Astrocyte (in vitro differentiated cells and primary cell): ENCODE measurements around the gene ERH. TPM values are rescaled to one million over a fixed set of nuclear protein-coding genes. Genes with fewer than 3 reads are reported as not detected.

Experiments
- DNase-seq: peaks from one replicate; pipeline ENCODE4 v3.0.0-alpha.2; 2010; ENCODE audit warnings: low read depth
- FAIRE-seq: peaks from 2 replicates; lab custom pipeline; 2011; peaks lifted over from hg19 to GRCh38; lab: Jason Lieb, UNC
- H2AFZ ChIP-seq: 2 replicates; pipeline ENCODE4 v1.6.0; 2012; ENCODE audit warnings: low read depth, low read length, inconsistent platforms
- H3K27ac ChIP-seq: 2 replicates; pipeline ENCODE4 v1.5.1; 2011; ENCODE audit warnings: low read depth, low read length, inconsistent platforms
- H3K27me3 ChIP-seq: 2 replicates; pipeline ENCODE4 v1.6.0; 2011; ENCODE audit warnings: low read length, inconsistent platforms; ENCODE audit not compliant: insufficient read depth
- H3K36me3 ChIP-seq: 2 replicates; pipeline ENCODE4 v1.5.1; 2011; ENCODE audit warnings: low read length, inconsistent platforms; ENCODE audit not compliant: insufficient read depth
- H3K4me1 ChIP-seq: 2 replicates; pipeline ENCODE4 v1.5.1; 2011; ENCODE audit warnings: low read length, inconsistent platforms; ENCODE audit not compliant: insufficient read depth
- H3K4me2 ChIP-seq: 2 replicates; pipeline ENCODE4 v1.6.0; 2012; ENCODE audit warnings: low read length, inconsistent platforms
- H3K4me3 ChIP-seq: 2 replicates; pipeline ENCODE4 v1.5.1; 2011; ENCODE audit warnings: low read depth, mild to moderate bottlenecking, low read length, inconsistent platforms; ENCODE audit not compliant: insufficient read depth
- H3K79me2 ChIP-seq: 2 replicates; pipeline ENCODE4 v1.6.0; 2012; ENCODE audit warnings: mild to moderate bottlenecking, low read length, inconsistent platforms; ENCODE audit not compliant: insufficient read depth
- H3K9ac ChIP-seq: 2 replicates; pipeline ENCODE4 v1.6.0; 2012; ENCODE audit warnings: mild to moderate bottlenecking, low read length, inconsistent platforms
- H3K9me3 ChIP-seq: 2 replicates; pipeline ENCODE4 v1.5.1; 2012; ENCODE audit warnings: low read depth, mild to moderate bottlenecking, low read length, inconsistent platforms; ENCODE audit not compliant: insufficient read depth
- H4K20me1 ChIP-seq: 2 replicates; pipeline ENCODE4 v1.6.0; 2012; ENCODE audit warnings: low read length, inconsistent platforms; ENCODE audit not compliant: insufficient read depth
- H3K27ac Mint-ChIP-seq: one replicate; pipeline ENCODE4 v1.8.0; 2021; ENCODE audit warnings: mild to moderate bottlenecking, mixed read lengths; ENCODE audit not compliant: unreplicated experiment
- H3K27me3 Mint-ChIP-seq: one replicate; pipeline ENCODE4 v1.8.0; 2021; ENCODE audit warnings: low read depth, mixed read lengths; ENCODE audit not compliant: unreplicated experiment
- H3K36me3 Mint-ChIP-seq: one replicate; pipeline ENCODE4 v1.8.0; 2021; ENCODE audit warnings: low read depth, mixed read lengths; ENCODE audit not compliant: unreplicated experiment
- H3K4me1 Mint-ChIP-seq: one replicate; pipeline ENCODE4 v1.8.0; 2021; ENCODE audit warnings: low read depth, mixed read lengths; ENCODE audit not compliant: unreplicated experiment
- H3K4me3 Mint-ChIP-seq: one replicate; pipeline ENCODE4 v1.8.0; 2021; ENCODE audit warnings: mild to moderate bottlenecking, moderate library complexity, mixed read lengths; ENCODE audit not compliant: unreplicated experiment
- H3K9me3 Mint-ChIP-seq: one replicate; pipeline ENCODE4 v1.8.0; 2021; ENCODE audit warnings: mild to moderate bottlenecking, mixed read lengths; ENCODE audit not compliant: unreplicated experiment
- EZH2 ChIP-seq: IDR thresholded peaks from 2 replicates; pipeline ENCODE4 v1.6.1; 2012; ENCODE audit warnings: mild to moderate bottlenecking, low read length, inconsistent platforms; ENCODE audit not compliant: insufficient read depth
- total RNA-seq: library from RNA; stranded (reverse); gene quantifications from 2 replicates; pipeline ENCODE4 v1.2.1, GENCODE V29; 2021
- TF ChIP-seq, protein P1 (sequence below): IDR thresholded peaks from 2 replicates; pipeline ENCODE4 v1.5.1; 2011; ENCODE audit warnings: low read depth, mild to moderate bottlenecking, inconsistent platforms, low read length, moderate library complexity; ENCODE audit not compliant: insufficient read depth

ERH gene
- total RNA-seq, 1 donor from 2014 or later: 255 TPM

DNA sequence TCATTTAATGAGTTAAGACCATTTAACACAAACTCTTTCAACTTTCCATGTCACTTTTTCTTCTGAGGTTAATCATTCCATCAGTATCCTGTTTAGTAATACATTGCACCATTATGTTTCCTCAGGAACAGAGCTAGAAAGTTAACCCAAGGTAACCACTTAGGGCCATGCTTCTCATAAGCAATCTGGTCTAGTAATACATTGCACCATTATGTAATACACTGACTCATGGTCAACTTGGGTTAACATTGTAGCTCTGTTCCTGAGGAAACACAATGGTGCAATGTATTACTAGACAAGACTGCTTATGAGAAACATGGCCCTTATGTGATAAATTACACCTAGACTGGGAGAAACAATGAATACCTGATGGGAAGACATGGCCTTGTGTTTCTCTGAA, 21.7 kb downstream of the ERH start:
- H3K36me3 Mint-ChIP-seq: peaks cover 21% of the 10 kb centered on the region
- Histone ChIP-seq H3K4me2 (no peak overlapping the region), H3K9me3 (peaks cover 4% of the 10 kb centered on the region), H3K27me3 (no peaks in the 10 kb centered on the region), H3K79me2 (peaks cover 9% of the 10 kb centered on the region), H3K9ac (no peak overlapping the region), H3K4me3 (no peak overlapping the region), H3K36me3 (peaks cover 26% of the 10 kb centered on the region), H3K27ac (no peak overlapping the region), H4K20me1 (peaks cover 25% of the 10 kb centered on the region), H2AFZ (no peak overlapping the region), H3K4me1 (no peaks in the 10 kb centered on the region)
- peaks cover 8% of the 10 kb centered on the region for H3K4me1 Mint-ChIP-seq
- H3K9me3 Mint-ChIP-seq: no peaks in the 10 kb centered on the region
- FAIRE-seq (no peak), DNase-seq (peak; percentile 16)
- H3K27ac Mint-ChIP-seq: no peak overlapping the region
- H3K27me3 Mint-ChIP-seq: no peaks in the 10 kb centered on the region
- H3K4me3 Mint-ChIP-seq: no peak overlapping the region
- TF ChIP-seq EZH2: no peak
- TF ChIP-seq, protein P1, sequence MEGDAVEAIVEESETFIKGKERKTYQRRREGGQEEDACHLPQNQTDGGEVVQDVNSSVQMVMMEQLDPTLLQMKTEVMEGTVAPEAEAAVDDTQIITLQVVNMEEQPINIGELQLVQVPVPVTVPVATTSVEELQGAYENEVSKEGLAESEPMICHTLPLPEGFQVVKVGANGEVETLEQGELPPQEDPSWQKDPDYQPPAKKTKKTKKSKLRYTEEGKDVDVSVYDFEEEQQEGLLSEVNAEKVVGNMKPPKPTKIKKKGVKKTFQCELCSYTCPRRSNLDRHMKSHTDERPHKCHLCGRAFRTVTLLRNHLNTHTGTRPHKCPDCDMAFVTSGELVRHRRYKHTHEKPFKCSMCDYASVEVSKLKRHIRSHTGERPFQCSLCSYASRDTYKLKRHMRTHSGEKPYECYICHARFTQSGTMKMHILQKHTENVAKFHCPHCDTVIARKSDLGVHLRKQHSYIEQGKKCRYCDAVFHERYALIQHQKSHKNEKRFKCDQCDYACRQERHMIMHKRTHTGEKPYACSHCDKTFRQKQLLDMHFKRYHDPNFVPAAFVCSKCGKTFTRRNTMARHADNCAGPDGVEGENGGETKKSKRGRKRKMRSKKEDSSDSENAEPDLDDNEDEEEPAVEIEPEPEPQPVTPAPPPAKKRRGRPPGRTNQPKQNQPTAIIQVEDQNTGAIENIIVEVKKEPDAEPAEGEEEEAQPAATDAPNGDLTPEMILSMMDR: no peak

DNA sequence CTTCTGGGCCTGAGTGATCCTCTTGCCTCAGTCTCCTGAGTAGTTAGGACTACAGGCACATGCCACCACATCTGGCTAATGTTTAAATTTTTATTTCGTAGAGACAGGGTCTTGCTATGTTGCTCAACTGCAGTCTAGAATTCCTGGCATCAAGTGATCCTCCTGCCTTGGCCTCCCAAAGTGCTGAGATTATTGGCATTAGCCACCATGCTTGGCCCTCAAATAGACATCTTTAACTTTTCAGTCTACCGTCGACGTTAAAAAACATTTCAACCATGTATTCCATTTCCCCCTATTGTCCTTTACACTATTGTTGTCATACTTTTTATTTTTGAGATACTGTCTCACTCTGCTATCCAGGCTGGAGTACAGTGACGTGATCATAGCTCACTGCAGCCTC, 22.4 kb downstream of the ERH start:
- Mint-ChIP-seq H3K27me3 (no peaks in the 10 kb centered on the region), H3K9me3 (no peaks in the 10 kb centered on the region), H3K36me3 (peaks cover 21% of the 10 kb centered on the region), H3K4me3 (no peak overlapping the region), H3K4me1 (peaks cover 8% of the 10 kb centered on the region), H3K27ac (no peak overlapping the region)
- no peaks in the 10 kb centered on the region for H3K4me1 ChIP-seq
- no peak for DNase-seq
- H3K27ac ChIP-seq: no peak overlapping the region
- H3K79me2 ChIP-seq: peaks cover 5% of the 10 kb centered on the region
- peaks cover 26% of the 10 kb centered on the region for H3K36me3 ChIP-seq
- H3K9me3 ChIP-seq: peaks cover 4% of the 10 kb centered on the region
- no peak overlapping the region for H3K4me3 ChIP-seq
- FAIRE-seq: no peak
- H3K4me2 ChIP-seq: no peak overlapping the region
- H3K9ac ChIP-seq: no peak overlapping the region
- H3K27me3 ChIP-seq: no peaks in the 10 kb centered on the region
- no peak for TF ChIP-seq EZH2
- H2AFZ ChIP-seq: no peak overlapping the region
- peaks cover 17% of the 10 kb centered on the region for H4K20me1 ChIP-seq

DNA sequence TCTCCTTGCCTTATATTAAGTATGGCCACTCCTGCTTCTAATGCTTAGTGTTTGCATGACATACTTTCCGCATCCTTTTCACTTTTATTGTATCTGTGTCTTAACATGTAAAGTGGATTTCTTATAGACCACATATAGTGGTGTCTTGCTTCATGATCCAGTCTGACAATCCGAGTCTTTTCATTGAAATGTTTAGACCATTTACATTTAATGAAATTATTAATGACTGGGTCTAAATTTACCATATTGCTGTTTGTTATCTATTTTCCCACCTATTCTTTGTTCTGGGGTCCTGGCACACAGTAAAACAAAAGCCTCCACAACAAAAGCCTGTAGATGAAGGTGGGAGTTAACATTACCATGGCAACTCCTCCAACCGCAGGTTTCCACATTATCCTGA, 22.9 kb downstream of the ERH start:
- peaks cover 13% of the 10 kb centered on the region for H4K20me1 ChIP-seq
- H3K27ac ChIP-seq: no peak overlapping the region
- peaks cover 26% of the 10 kb centered on the region for H3K36me3 ChIP-seq
- peaks cover 4% of the 10 kb centered on the region for H3K9me3 ChIP-seq
- H3K9ac ChIP-seq: no peak overlapping the region
- FAIRE-seq (no peak), DNase-seq (no peak)
- Mint-ChIP-seq H3K36me3 (peaks cover 21% of the 10 kb centered on the region), H3K4me3 (no peak overlapping the region), H3K4me1 (peaks cover 8% of the 10 kb centered on the region), H3K27me3 (no peaks in the 10 kb centered on the region), H3K27ac (no peak overlapping the region), H3K9me3 (no peaks in the 10 kb centered on the region)
- no peak overlapping the region for H2AFZ ChIP-seq
- TF ChIP-seq EZH2: no peak
- TF ChIP-seq, protein P1: no peak
- no peaks in the 10 kb centered on the region for H3K4me1 ChIP-seq
- peaks cover 5% of the 10 kb centered on the region for H3K79me2 ChIP-seq
- no peaks in the 10 kb centered on the region for H3K27me3 ChIP-seq
- H3K4me3 ChIP-seq: no peak overlapping the region
- no peak overlapping the region for H3K4me2 ChIP-seq
